ACHN (cell line): ENCODE measurements around the gene TMEM178A.

Experiments
- DNase-seq: peaks from one replicate; pipeline ENCODE4 v3.0.0-alpha.2; 2015
- in situ Hi-C: cut with HindIII; loops from 2 replicates; pipeline ENCODE4 v1.10.0; 2017; ENCODE audit warnings: low sequenced_read_pairs, low pct_ligation_motif_present, low pct_unique_long_range_greater_than_20kb

The TMEM178A gene

DNA sequence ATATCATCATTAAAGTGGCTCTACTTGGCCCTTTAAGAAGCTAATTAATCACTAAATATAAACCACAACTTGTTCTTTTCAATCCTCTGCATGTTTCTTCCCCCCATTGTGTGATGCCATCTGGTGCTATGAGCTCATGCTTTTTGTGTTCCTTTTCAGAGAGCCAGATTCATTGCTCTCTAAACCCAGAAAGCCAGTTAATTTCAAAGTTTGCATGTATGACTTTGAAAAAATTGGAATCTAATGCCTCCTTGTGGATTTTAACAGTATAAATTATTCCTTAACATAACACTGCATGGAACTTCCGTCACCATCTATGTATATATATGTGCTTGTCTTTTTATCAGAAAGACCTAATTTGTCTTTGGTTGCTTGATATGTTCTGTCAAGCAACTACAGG lies 31.1 kb downstream of the TMEM178A start:
- in situ Hi-C loops = no loop called here
- peak; percentile 29 for DNase-seq

DNA sequence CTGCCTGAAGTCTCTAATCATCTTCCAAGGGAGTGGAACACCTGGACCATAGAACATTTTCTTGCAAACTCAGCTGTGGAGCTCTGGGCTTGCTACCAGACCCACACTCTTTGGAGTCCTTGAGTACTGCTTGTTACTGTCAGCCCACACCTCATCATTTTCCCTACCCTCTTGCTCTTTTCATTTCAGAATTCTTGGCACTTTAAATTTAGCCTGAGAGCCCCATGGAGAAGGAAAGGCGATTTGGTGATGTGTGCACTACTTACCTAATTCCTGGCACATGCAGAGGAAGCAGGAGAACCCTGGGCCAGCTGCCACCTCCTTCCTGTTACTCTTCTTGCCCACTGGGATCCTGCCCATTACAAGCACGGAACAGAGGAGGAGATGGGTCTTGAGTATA lies 31.7 kb downstream of the TMEM178A start:
- in situ Hi-C loops = no loop called here

DNA sequence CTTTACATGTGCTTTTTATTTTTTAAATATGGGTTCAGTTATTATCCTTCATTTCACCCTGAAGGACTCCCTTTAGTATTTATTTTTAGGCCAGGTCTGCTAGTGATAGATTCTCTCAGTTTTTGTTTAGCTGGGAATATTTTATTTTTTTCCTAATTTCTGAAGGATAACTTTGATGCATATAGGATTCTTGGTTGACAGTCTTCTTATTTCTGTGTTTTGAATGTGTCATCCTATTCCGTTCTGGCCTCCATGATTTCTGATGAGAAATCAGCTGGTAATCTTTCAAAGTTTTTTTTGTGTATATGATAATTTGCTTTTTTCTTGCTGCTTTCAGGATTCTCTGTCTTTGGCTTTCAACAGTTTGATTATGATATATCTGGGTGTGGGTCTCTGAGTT lies 35.4 kb downstream of the TMEM178A start:
- in situ Hi-C loops = no loop called here
- no peak for DNase-seq

More for the DNA sequence above, 31.7 kb downstream of the TMEM178A start:
- no peak for DNase-seq

DNA sequence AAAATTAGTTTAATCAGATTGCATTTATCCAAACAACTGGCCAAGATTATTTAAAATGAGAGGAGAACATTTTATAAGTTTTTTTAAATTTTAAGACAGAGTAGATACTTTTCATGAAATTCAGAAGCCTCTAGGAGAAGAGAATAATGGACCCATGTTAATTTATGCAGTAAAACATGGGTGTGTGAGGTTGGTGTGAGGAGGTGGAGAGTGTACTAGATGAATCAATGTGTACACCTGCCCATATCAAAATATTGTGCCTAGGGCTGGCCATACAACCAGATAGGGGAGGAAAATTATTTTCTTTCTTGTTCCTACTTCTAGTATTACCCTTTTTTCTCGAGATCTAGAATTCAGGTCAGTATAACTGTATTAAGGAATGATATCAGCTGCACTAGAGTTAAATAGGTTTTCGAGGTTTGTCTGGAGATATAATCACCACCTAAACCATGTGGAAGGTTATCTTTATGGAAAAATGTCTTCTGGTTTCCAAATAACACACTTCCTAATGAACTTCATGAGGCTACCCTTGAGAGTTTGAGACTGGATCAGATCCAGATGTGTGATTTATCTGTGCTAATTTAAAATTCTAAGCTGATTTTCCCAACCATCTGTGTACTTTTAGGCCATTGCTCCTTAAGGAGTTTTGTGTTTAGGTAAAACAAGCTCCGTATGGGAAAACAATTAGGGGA lies 37.6 kb downstream of the TMEM178A start:
- in situ Hi-C loops = no loop called here
- DNase-seq = no peak

DNA sequence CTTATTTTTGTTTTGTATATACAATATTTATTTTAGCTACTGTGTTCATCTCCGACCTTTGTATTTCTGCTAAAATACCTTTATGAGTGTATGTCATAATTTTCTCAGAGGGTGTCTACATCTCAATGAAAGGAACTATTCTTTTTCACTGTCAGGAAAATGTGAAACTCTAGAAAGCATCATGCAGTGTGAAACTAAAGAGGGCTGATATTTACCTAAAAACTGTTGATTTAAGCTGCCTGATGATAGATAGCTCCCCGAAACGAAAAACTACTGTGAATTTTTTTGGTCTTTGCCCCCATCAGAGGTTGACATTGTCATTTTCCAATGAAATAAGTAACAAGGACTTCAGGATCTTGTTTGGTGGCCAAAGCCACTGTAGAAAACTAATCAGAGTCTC lies 38.8 kb downstream of the TMEM178A start:
- in situ Hi-C loops = no loop called here
- DNase-seq = no peak

DNA sequence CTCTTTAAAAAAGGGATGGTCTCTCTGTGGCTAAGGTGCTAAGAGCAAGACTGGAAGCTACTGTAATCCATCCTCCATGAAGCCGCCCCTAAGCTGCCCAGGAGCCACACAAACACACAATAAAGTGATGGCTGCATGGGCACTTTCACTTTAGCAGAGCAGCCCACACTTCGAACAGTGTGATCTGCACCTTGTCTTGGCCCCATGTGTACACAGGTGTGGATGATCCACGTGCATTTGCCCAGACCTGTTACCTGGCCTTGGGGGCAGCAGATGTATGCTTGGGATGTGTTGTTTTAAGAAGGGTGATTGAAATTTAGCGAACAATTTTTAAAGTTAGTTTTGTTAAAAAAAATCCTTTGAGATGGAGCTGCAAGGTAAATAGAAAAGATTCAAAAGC lies 39.9 kb downstream of the TMEM178A start:
- DNase-seq = no peak
- in situ Hi-C loops = no loop called here

DNA sequence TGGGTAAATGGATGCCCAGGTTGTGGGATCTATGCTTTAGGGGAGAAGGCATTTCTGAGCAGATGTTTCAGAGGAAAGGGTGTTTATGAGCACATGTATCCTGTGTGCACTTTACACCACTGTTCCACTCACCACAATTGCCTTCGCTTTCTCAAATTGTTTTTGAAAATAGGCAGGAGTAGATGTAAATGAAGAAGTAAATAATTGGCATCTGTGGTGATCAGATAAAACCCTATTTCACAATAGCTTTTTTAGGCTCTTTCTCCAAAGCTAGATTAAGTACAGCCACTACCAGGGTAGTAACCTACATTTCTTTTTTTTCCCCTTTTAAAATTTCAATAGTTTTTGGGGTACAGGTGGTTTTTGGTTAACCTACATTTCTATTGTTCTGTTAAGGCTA lies 40.6 kb downstream of the TMEM178A start:
- no peak for DNase-seq
- in situ Hi-C loops = no loop called here

DNA sequence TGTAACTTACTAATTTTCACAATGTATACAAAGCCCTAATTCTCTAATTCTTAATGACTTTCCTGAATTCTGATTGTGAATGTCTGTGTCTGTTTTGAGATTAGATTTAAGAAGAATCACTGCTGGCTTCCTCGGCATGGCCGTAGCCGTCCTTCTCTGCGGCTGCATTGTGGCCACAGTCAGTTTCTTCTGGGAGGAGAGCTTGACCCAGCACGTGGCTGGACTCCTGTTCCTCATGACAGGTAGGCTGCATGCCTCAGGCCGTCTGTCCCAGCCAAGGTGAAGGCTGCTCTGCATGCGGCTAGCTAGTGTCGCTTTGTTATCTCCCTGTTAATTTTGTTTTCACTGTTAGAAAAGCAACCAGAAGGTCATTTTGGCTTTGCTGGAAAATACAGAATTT lies 41.2 kb downstream of the TMEM178A start:
- DNase-seq = no peak
- in situ Hi-C loops = no loop called here

DNA sequence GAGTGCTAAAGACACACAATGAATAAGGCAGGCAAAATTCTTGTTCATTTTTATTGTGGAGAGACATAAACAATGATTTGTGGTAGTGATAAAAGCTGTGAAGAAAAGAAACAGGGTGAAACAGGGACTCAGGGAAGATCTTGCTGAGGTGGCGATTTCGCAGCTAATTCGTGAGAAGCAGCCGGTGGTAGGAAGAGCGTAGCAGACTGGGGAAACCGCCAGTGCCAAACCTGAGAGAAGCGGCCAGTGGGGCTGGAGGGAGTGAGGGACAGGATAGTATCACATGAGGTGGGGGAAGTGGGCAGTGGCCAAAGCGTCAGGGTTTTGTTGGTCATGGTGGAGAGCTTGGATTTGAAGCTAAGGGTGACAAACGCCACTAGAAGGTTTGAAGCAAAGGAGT lies 42.3 kb downstream of the TMEM178A start:
- in situ Hi-C loops = no loop called here
- no peak for DNase-seq

DNA sequence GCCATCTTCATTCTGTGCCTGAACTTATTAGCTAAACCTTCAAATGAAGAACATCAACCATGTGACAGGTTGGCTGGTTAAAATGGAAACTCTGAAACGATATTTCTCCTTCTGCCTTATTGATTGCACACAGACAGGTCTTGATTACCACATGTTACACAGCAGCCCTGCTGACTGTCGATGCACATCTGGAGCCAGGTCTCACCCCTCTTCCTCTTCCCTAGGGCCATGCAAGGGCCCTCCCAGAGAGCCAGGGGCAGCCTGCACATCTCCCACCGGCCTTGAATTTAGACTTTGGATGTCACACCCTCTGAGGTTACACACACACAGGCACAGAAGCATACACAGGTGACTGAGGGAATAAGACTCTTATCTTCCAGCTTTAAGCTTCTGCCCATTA lies 45.1 kb downstream of the TMEM178A start:
- no peak for DNase-seq
- in situ Hi-C loops = no loop called here

DNA sequence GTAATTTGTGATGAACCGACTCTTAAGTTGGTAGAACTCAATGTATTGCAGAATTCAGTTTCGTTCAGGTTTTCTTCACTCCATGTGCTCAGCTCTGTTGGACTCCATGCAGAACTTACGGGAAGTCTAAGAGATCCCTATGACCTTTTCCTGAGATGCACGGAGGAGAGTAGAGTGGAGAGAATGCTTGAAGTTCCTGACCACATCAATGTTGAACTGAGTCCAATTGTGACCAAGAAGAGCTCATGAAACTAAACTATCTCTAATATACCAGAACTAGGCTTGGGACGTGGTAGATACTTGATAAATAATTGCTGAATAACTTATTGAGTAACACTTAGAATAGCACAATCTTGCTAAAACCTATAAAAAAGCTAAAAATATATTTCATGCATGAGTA lies 47.2 kb downstream of the TMEM178A start:
- in situ Hi-C loops = no loop called here
- no peak for DNase-seq

DNA sequence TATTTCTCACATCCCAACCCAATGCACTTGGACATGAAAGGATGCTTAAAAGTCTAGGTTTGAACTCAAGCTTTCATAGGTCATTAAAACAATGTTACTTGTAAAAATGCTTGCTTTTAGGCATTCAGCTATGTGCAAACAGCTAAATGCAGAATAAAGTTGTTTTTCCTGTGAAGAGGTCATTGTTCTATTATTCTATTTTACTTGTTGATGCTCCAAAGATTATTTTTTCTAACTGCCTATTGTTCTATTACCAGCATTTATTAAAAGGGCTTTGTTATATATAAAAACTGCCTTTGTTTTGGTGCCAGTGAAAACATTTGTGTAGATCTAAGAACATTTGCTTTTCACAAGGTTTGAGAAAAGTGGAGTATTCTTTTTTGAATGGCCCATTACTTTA lies 49.4 kb downstream of the TMEM178A start:
- in situ Hi-C loops = no loop called here
- no peak for DNase-seq

DNA sequence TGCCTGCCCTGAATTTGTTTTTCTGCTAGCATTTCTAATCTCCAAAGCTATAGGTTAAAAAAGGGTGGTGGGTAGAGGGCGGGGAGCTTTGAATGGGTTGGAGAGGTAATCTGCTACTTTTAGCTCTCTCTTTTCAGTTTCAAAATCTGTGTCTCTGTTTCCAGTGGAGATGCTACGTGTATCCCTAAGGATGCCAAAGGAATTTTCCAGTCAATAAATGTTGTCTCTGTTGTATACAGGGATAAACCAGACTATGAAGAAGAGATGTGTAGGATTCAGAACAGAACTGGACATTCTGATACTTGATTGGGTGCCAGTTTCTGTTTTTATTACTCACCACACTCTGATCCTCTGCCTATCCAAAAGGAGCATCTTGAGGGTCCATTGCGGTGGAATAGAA lies 50.1 kb downstream of the TMEM178A start:
- in situ Hi-C loops = no loop called here

DNA sequence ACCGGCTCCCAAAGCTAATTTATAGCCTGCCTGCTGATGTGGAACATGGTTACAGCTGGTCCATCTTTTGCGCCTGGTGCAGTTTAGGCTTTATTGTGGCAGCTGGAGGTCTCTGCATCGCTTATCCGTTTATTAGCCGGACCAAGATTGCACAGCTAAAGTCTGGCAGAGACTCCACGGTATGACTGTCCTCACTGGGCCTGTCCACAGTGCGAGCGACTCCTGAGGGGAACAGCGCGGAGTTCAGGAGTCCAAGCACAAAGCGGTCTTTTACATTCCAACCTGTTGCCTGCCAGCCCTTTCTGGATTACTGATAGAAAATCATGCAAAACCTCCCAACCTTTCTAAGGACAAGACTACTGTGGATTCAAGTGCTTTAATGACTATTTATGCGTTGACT lies 51.4 kb downstream of the TMEM178A start:
- DNase-seq = no peak
- in situ Hi-C loops = no loop called here

More for the DNA sequence above, 50.1 kb downstream of the TMEM178A start:
- no peak for DNase-seq

DNA sequence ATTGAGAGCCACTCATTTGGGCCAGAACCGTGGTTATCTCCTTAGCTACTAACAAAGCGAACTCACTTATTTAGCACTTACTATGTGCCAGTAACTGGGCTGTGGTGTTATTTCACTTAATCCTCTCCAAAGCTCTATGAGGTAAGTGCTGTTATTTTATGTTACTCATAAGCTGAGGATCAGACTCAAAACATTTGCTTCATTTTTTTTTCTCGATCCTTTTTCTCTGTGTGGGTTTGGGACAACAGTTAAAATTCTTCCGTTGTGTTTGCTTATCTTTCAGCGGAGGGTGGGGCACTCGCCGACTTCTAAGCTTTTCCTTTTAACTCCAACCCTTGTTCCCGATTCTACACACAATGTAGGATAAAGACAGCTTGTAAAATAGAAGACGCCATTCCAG lies 52.8 kb downstream of the TMEM178A start:
- in situ Hi-C loops = no loop called here
- DNase-seq = no peak

DNA sequence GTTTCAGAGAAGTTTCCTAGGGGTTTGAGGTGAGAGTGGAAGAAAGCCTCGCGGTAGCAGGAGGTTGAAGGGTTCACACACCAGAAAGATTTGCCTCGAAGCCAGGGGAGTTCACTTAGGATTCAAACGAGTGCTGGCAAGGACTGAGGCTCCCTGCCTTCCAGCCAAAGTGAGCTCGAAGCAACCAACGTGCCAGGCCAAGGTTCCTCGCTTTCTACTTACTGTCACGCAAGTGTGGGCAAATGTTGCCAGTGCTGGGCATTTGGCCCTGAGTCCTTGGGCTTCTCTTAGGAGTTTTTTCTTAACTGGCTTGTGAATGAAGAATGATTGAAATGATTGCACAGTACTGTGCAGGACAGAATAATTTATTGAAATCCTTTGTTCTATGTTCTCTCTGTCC lies 53.6 kb downstream of the TMEM178A start:
- in situ Hi-C loops = no loop called here
- DNase-seq = no peak

DNA sequence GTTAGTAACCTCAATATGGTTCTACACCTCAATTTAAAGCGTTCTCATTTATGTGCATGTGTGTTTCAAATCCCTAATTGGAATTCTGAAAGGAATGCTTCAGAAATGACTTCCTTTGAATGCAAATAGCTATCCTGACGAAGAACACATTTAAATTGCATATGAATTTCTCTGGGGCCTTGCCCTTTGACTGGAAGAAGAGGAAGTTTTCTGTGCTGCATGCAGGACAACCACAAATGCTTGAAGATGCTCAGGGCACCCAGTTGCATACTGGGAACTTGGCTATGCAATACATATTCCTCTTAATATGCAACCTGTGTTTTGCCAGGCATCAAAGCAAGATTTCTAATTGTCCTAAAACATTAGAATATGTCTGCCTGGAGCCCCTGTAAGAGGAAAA lies 55.3 kb downstream of the TMEM178A start:
- in situ Hi-C loops = no loop called here
- no peak for DNase-seq

DNA sequence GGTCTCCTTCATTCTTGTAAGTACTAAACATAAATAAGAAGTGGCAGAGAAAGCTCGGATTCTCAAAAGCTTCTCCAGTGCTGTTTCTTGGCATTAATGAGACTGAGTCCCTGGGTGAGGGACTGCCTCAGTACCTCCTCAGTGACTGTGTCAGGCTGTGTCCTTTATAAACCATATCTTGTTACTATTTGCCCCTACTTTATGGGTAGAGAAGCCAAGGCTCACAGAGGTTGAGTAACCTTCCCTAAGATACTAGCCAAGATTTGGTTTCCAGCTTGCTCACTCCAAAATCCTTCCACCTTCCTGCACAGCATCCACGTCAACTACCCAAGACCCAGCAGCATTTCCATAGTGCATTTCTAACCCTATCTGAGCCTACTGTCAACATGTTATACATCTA lies 57.8 kb downstream of the TMEM178A start:
- in situ Hi-C loops = no loop called here

DNA sequence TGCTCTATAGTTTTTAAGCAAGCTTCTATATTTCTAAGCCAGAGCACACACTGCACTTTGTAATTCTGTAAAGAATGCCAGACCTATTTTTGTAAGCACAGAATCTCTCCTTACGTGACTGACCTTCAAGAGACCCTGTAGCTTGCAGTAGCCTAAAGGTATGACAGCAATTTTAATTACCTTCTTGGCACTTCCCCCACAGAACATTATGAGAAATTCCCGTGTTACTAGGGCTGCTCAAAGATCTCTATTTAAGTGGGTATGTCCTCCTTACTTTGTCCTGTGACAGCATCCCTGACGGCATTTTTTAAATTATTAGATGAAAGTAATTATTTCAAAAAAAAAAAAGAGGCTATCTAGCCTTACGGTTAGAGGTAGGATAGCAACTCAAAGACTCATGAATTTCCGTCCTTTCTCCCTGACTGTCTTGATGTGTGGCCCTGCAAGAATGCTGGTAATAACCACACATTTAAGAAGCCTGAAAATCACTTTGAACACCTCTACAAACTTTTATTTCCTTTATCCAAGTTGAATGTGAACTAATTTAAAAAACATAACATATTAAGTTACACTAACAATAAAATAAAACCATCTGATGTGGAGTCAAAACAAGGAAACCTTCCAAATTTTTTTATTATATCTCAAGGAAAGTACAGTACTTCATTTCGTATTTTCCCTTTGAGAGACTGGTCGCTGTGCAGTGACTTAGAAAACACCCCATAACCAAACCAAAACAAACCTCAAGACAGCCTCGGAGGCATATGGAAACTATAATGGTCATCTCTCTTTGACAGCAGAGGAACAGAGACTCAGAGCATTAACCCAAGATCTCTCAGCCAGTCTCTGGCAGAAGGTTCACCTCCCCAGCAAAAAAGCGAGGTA lies 58.5 kb downstream of the TMEM178A start:
- in situ Hi-C loops = no loop called here
- no peak for DNase-seq

More for the DNA sequence above, 57.8 kb downstream of the TMEM178A start:
- DNase-seq = no peak

DNA sequence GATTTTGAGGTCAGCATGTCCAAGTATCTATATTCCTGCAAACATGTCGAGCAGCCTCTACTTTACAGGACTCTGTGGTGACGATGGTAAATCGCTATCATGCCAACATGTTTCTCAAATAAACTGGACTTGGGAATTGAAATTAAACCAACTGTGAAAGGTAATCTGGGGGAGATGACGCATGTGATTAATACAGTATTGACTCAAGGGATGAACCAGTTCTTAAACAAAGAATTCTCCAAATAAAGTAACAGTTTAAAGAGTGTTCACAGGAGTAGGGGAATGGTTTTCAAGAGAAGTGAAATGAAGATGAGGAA lies 59.1 kb downstream of the TMEM178A start:
- in situ Hi-C loops = no loop called here
- no peak for DNase-seq
